CD4-positive, alpha-beta T cell (primary cell): ENCODE measurements around the gene FBXO27. TPM values are rescaled to one million over a fixed set of nuclear protein-coding genes. Genes with fewer than 3 reads are reported as not detected.
A peak's percentile ranks its signal among the peaks of the same experiment; 100 is the strongest.

Source experiments
- ATAC-seq: fragments of 200-7000 bp; cut with Tn5 transposase; one replicate; pipeline ENCODE4 v1.10.0; 2022; ENCODE audit warnings: mild to moderate bottlenecking; ENCODE audit not compliant: poor library complexity
- CTCF ChIA-PET: fragments of 350-600 bp; sonication (Branson Sonifier 250); formaldehyde crosslinking; loops from one replicate; lab custom pipeline; 2021; ENCODE audit warnings: antibody characterized with exemption, inconsistent platforms; lab: Charles Lee
- POLR2A ChIA-PET: fragments of 350-600 bp; sonication (Branson Sonifier 250); formaldehyde crosslinking; loops from one replicate; lab custom pipeline; 2021; ENCODE audit warnings: antibody characterized with exemption, inconsistent platforms; lab: Charles Lee
- DNase-seq, 14 experiments: peaks; one replicate each; pipeline ENCODE4 v3.0.0-alpha.2; 2013 to 2020; ENCODE audit warnings: mixed read lengths in 2 of 14
- H3K27ac ChIP-seq, 2 donors: one replicate each; pipeline versions ENCODE4 v1.5.1 to v1.7.0; 2013; ENCODE audit warnings: low read length in 2 of 2, low read depth in 1 of 2, mild to moderate bottlenecking in 1 of 2
- H3K27me3 ChIP-seq, 2 experiments: 1 replicate in 1 of 2; 2 replicates in 1 of 2; pipeline versions ENCODE4 v1.6.1 to v1.7.0; 2013; ENCODE audit warnings: low read length in 2 of 2, control low read depth in 1 of 2, mild to moderate bottlenecking in 1 of 2, moderate library complexity in 1 of 2; ENCODE audit not compliant: insufficient read depth in 2 of 2, control insufficient read depth in 1 of 2
- H3K36me3 ChIP-seq: one replicate; pipeline ENCODE4 v1.6.1; 2013; ENCODE audit warnings: low read length, control low read depth; ENCODE audit not compliant: insufficient read depth
- H3K4me1 ChIP-seq: one replicate; pipeline ENCODE4 v1.6.1; 2013; ENCODE audit warnings: low read length, control low read depth; ENCODE audit not compliant: insufficient read depth
- H3K4me3 ChIP-seq: one replicate; pipeline ENCODE4 v1.5.1; 2013; ENCODE audit warnings: mild to moderate bottlenecking, low read length, moderate library complexity
- H3K9me3 ChIP-seq, 2 experiments: 1 replicate in 1 of 2; 2 replicates in 1 of 2; pipeline versions ENCODE4 v1.6.1 to v1.7.0; 2013; ENCODE audit warnings: low read length in 2 of 2, mild to moderate bottlenecking in 2 of 2, control low read depth in 1 of 2, moderate library complexity in 1 of 2; ENCODE audit not compliant: control insufficient read depth in 1 of 2, insufficient read depth in 1 of 2
- H3K27ac Mint-ChIP-seq: one replicate; pipeline ENCODE4 v1.8.0; 2020; ENCODE audit warnings: mixed read lengths
- H3K27me3 Mint-ChIP-seq: one replicate; pipeline ENCODE4 v1.8.0; 2021; ENCODE audit warnings: mixed read lengths
- H3K36me3 Mint-ChIP-seq: one replicate; pipeline ENCODE4 v1.8.0; 2021; ENCODE audit warnings: low read depth, mixed read lengths
- H3K4me1 Mint-ChIP-seq: one replicate; pipeline ENCODE4 v1.8.0; 2021; ENCODE audit warnings: low read depth, mixed read lengths
- H3K4me3 Mint-ChIP-seq: one replicate; pipeline ENCODE4 v1.8.0; 2020; ENCODE audit warnings: mild to moderate bottlenecking, mixed read lengths
- H3K9me3 Mint-ChIP-seq: one replicate; pipeline ENCODE4 v1.8.0; 2020; ENCODE audit warnings: mixed read lengths
- intact Hi-C, 2 experiments: fragments of 100-400 bp; cut with DNase I in 1 of 2; cut with micrococcal nuclease in 1 of 2; formaldehyde crosslinking; loops; one replicate each; pipeline versions ENCODE4 v1.15.1 to v1.9.0; 2023 to 2025; cut with DNase I, micrococcal nuclease
- total RNA-seq, 174 experiments: library from RNA in 2 of 174; stranded (reverse) in 2 of 174; gene quantifications; one replicate each; pipeline ENCODE4 v1.2.3 and lab custom pipeline; 2021 to 2026
- TF ChIP-seq, protein P1 (sequence below): fragments of 200-600 bp; IDR thresholded peaks from one replicate; pipeline ENCODE4 v1.8.0; 2022; ENCODE audit warnings: antibody characterized with exemption, mild to moderate bottlenecking

Gene FBXO27
- total RNA-seq, 2 experiments from 2014 or later: 0.11 TPM; not detected in 1

- no peak for ATAC-seq
- intact Hi-C loops: no loop called here
- CTCF ChIA-PET: no interaction called here
Measured at GRCh38 chr19:39077323-39077722, 45.0 kb upstream of the FBXO27 start.

GRCh38 chr19:39074942-39075341 lies 42.6 kb upstream of the FBXO27 start:
- H3K36me3 Mint-ChIP-seq: no peaks in the 10 kb centered on the region
- intact Hi-C loops: no loop called here
- CTCF ChIA-PET: interaction anchor here (1.2 to 1.8 kb wide), 3 partner anchors 14 to 261 kb away, joined by 3 to 8 read pairs (median 3); partner anchors contain the start of gene GMFG

More at GRCh38 chr19:39077323-39077722, 45.0 kb upstream of the FBXO27 start:
- TF ChIP-seq, protein P1, sequence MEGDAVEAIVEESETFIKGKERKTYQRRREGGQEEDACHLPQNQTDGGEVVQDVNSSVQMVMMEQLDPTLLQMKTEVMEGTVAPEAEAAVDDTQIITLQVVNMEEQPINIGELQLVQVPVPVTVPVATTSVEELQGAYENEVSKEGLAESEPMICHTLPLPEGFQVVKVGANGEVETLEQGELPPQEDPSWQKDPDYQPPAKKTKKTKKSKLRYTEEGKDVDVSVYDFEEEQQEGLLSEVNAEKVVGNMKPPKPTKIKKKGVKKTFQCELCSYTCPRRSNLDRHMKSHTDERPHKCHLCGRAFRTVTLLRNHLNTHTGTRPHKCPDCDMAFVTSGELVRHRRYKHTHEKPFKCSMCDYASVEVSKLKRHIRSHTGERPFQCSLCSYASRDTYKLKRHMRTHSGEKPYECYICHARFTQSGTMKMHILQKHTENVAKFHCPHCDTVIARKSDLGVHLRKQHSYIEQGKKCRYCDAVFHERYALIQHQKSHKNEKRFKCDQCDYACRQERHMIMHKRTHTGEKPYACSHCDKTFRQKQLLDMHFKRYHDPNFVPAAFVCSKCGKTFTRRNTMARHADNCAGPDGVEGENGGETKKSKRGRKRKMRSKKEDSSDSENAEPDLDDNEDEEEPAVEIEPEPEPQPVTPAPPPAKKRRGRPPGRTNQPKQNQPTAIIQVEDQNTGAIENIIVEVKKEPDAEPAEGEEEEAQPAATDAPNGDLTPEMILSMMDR: no peak
- no peak overlapping the region for H3K27ac ChIP-seq
- peaks cover 23% of the 10 kb centered on the region for H3K4me1 ChIP-seq
- Mint-ChIP-seq H3K4me1 (peaks cover 14% of the 10 kb centered on the region), H3K4me3 (no peak overlapping the region), H3K9me3 (no peaks in the 10 kb centered on the region), H3K36me3 (no peaks in the 10 kb centered on the region), H3K27me3 (peaks cover 31% of the 10 kb centered on the region), H3K27ac (no peak overlapping the region)
- POLR2A ChIA-PET: no interaction called here
- no peak overlapping the region for H3K4me3 ChIP-seq
- no peaks in the 10 kb centered on the region for H3K9me3 ChIP-seq
- H3K36me3 ChIP-seq: no peaks in the 10 kb centered on the region
- no peak for DNase-seq
- H3K27me3 ChIP-seq: peaks cover 2 to 9% of the 10 kb centered on the region in 2 experiments

GRCh38 chr19:39074205-39074692 lies 41.9 kb upstream of the FBXO27 start:
- peak overlapping the region; percentile 79 for H3K27ac Mint-ChIP-seq
- H3K4me1 Mint-ChIP-seq: peaks cover 14% of the 10 kb centered on the region
- Histone ChIP-seq H3K4me1 (peaks cover 24% of the 10 kb centered on the region), H3K27ac (peak overlapping the region; percentile 58 to 75), H3K4me3 (no peak overlapping the region), H3K27me3 (peaks cover 0 to 2% of the 10 kb centered on the region in 2 experiments), H3K9me3 (no peaks in the 10 kb centered on the region), H3K36me3 (no peaks in the 10 kb centered on the region)
- no peaks in the 10 kb centered on the region for H3K36me3 Mint-ChIP-seq
- H3K27me3 Mint-ChIP-seq: peaks cover 9% of the 10 kb centered on the region
- TF ChIP-seq, protein P1: no peak
- ATAC-seq: no peak
- CTCF ChIA-PET: interaction anchor here (1.2 to 1.8 kb wide), 3 partner anchors 15 to 261 kb away, joined by 3 to 8 read pairs (median 3); partner anchors contain the start of gene GMFG
- no peak overlapping the region for H3K4me3 Mint-ChIP-seq
- no peak for DNase-seq
- POLR2A ChIA-PET: interaction anchor here (1.1 kb wide), 1 partner anchor 672 kb away, joined by 4 read pairs; the partner anchor contains the start of gene FAM98C
- intact Hi-C loops: no loop called here
- H3K9me3 Mint-ChIP-seq: no peaks in the 10 kb centered on the region

More at GRCh38 chr19:39074942-39075341, 42.6 kb upstream of the FBXO27 start:
- Histone ChIP-seq H3K4me3 (no peak overlapping the region), H3K27me3 (peaks cover 0 to 3% of the 10 kb centered on the region in 2 experiments), H3K9me3 (no peaks in the 10 kb centered on the region), H3K27ac (no peak overlapping the region), H3K36me3 (no peaks in the 10 kb centered on the region), H3K4me1 (peaks cover 24% of the 10 kb centered on the region)
- POLR2A ChIA-PET: no interaction called here
- peaks cover 14% of the 10 kb centered on the region for H3K4me1 Mint-ChIP-seq
- peaks cover 14% of the 10 kb centered on the region for H3K27me3 Mint-ChIP-seq
- DNase-seq (no peak), ATAC-seq (no peak)
- no peak overlapping the region for H3K4me3 Mint-ChIP-seq
- H3K27ac Mint-ChIP-seq: no peak overlapping the region
- H3K9me3 Mint-ChIP-seq: no peaks in the 10 kb centered on the region
- TF ChIP-seq, protein P1: no peak
